A549 (cell line): ENCODE data around the gene XYLT1. TPM values are rescaled to one million over a fixed set of nuclear protein-coding genes. Genes with fewer than 3 reads are reported as not detected.

ENCODE experiments used
- ATAC-seq, 2 experiments: fragments of 200-7000 bp in 1 of 2; fragments of >200 bp in 1 of 2; cut with Nextera tagmentation in 1 of 2; cut with Tn5 transposase in 1 of 2; 3 replicates each; pipeline versions ENCODE4 v1.8.0 to v1.9.1; 2018 to 2020; ENCODE audit warnings: mild to moderate bottlenecking in 1 of 2, moderate library complexity in 1 of 2
- CTCF ChIA-PET: fragments of 300-600 bp; sonication (Branson Sonifier 250); formaldehyde crosslinking; extraction: SDS; loops from one replicate; lab custom pipeline; 2021; ENCODE audit warnings: antibody characterized with exemption, inconsistent platforms; lab: Yijun Ruan, JAX
- POLR2A ChIA-PET: fragments of 350-600 bp; formaldehyde crosslinking; extraction: SDS; loops from one replicate; lab custom pipeline; 2021; ENCODE audit warnings: antibody characterized with exemption, inconsistent platforms; lab: Yijun Ruan, JAX
- DNase-seq, 2 experiments: peaks; one replicate each; pipeline versions ENCODE4 v3.0.0 to v3.0.0-alpha.2; 2011 to 2016; ENCODE audit warnings: low read depth in 1 of 2, low spot score in 1 of 2
- FAIRE-seq: peaks from 2 replicates; lab custom pipeline; 2011; peaks lifted over from hg19 to GRCh38; lab: Jason Lieb, UNC
- H3K27ac ChIP-seq, 2 experiments: fragments of >200 bp; sonication (Bioruptor Twin); formaldehyde crosslinking; 3 replicates each; pipeline ENCODE4 v1.5.1; 2016 to 2017
- H3K4me1 ChIP-seq: fragments of >200 bp; sonication (Bioruptor Twin); formaldehyde crosslinking; 3 replicates; pipeline ENCODE4 v1.6.1; 2016
- H3K4me2 ChIP-seq: fragments of >200 bp; sonication (Bioruptor Twin); formaldehyde crosslinking; 3 replicates; pipeline ENCODE4 v1.6.1; 2016
- H3K4me3 ChIP-seq: fragments of >200 bp; sonication (Bioruptor Twin); formaldehyde crosslinking; 3 replicates; pipeline ENCODE4 v1.5.1; 2016
- H3K9me3 ChIP-seq: fragments of >200 bp; sonication (Bioruptor Twin); formaldehyde crosslinking; 3 replicates; pipeline ENCODE4 v1.6.1; 2016
- BCL3 ChIP-seq: fragments of >200 bp; sonication (Bioruptor Twin); formaldehyde crosslinking; IDR thresholded peaks from 3 replicates; pipeline ENCODE4 v1.6.1; 2016
- BHLHE40 ChIP-seq: IDR thresholded peaks from 2 replicates; pipeline ENCODE4 v1.6.1; 2012; ENCODE audit warnings: low read depth, low read length, inconsistent platforms
- CBX2 ChIP-seq: fragments of 200-600 bp; sonication (generic); IDR thresholded peaks from 2 replicates; pipeline ENCODE4 v1.6.1; 2016; ENCODE audit warnings: low read depth, mild to moderate bottlenecking, borderline replicate concordance
- CHD4 ChIP-seq: fragments of 200-600 bp; sonication (generic); IDR thresholded peaks from 2 replicates; pipeline ENCODE4 v1.6.1; 2016; ENCODE audit warnings: antibody characterized with exemption, mild to moderate bottlenecking, borderline replicate concordance
- E2F6 ChIP-seq: IDR thresholded peaks from 2 replicates; pipeline ENCODE4 v1.6.1; 2012; ENCODE audit warnings: low read depth, borderline replicate concordance
- ELK1 ChIP-seq: fragments of 150-350 bp; IDR thresholded peaks from 2 replicates; pipeline ENCODE4 v1.6.1; 2014; ENCODE audit warnings: low read depth, mild to moderate bottlenecking, low read length
- EP300 ChIP-seq, 2 experiments: fragments of >200 bp; sonication (Bioruptor Twin); formaldehyde crosslinking; IDR thresholded peaks; 2 replicates in 1 of 2; 3 replicates in 1 of 2; pipeline ENCODE4 v1.6.1; 2016 to 2017
- ESRRA ChIP-seq: fragments of 150-350 bp; IDR thresholded peaks from 2 replicates; pipeline ENCODE4 v1.6.1; 2014; ENCODE audit warnings: mild to moderate bottlenecking, low read length, borderline replicate concordance
- HES2 ChIP-seq: fragments of >200 bp; sonication (Bioruptor Twin); formaldehyde crosslinking; IDR thresholded peaks from 2 replicates; pipeline ENCODE4 v1.6.1; 2016
- HOXA7 ChIP-seq: fragments of 250-450 bp; sonication (Bioruptor Pico); IDR thresholded peaks from 2 replicates; pipeline ENCODE4 v1.5.0; 2020; ENCODE audit warnings: mild to moderate bottlenecking, moderate library complexity
- MAX ChIP-seq: IDR thresholded peaks from 2 replicates; pipeline ENCODE4 v1.6.1; 2012
- MAZ ChIP-seq: fragments of 150-350 bp; IDR thresholded peaks from 2 replicates; pipeline ENCODE4 v1.6.1; 2014; ENCODE audit warnings: antibody characterized with exemption, low read depth, low read length, borderline replicate concordance
- MYC ChIP-seq: IDR thresholded peaks from 2 replicates; pipeline ENCODE4 v1.6.1; 2012; ENCODE audit warnings: mild to moderate bottlenecking, inconsistent platforms, low read length, improper control_type of control experiment, borderline replicate concordance
- NFE2L2 ChIP-seq: fragments of 150-350 bp; conservative IDR thresholded peaks from 2 replicates; pipeline ENCODE4 v1.6.1; 2014; ENCODE audit warnings: low read length
- NPAS2 ChIP-seq: fragments of 250-450 bp; sonication (Bioruptor Pico); IDR thresholded peaks from 2 replicates; pipeline ENCODE4 v1.8.0; 2022; ENCODE audit warnings: mild to moderate bottlenecking, moderate library complexity, borderline replicate concordance
- PBX3 ChIP-seq: IDR thresholded peaks from 2 replicates; pipeline ENCODE4 v1.6.1; 2012
- RAD21 ChIP-seq, 2 experiments: fragments of >200 bp in 1 of 2; sonication (Bioruptor Twin) in 1 of 2; formaldehyde crosslinking in 1 of 2; IDR thresholded peaks in 1 of 2; conservative IDR thresholded peaks in 1 of 2; 2 replicates in 1 of 2; 3 replicates in 1 of 2; pipeline ENCODE4 v1.6.1; 2012 to 2018; ENCODE audit warnings: inconsistent platforms in 1 of 2
- RFX5 ChIP-seq: fragments of 450-650 bp; IDR thresholded peaks from 2 replicates; pipeline ENCODE4 v1.7.1; 2014; ENCODE audit warnings: antibody characterized with exemption, mild to moderate bottlenecking, moderate library complexity
- SMC3 ChIP-seq: fragments of >200 bp; sonication (Bioruptor Twin); formaldehyde crosslinking; IDR thresholded peaks from 3 replicates; pipeline ENCODE4 v1.6.1; 2018; ENCODE audit warnings: inconsistent platforms
- SREBF2 ChIP-seq: fragments of 450-650 bp; IDR thresholded peaks from 2 replicates; pipeline ENCODE4 v1.6.1; 2014; ENCODE audit warnings: mild to moderate bottlenecking, moderate library complexity
- TFCP2L1 ChIP-seq: fragments of 250-450 bp; sonication (Bioruptor Pico); IDR thresholded peaks from 2 replicates; pipeline ENCODE4 v1.5.0; 2021; ENCODE audit warnings: mild to moderate bottlenecking
- TP53 ChIP-seq: fragments of 250-450 bp; sonication (Bioruptor Pico); IDR thresholded peaks from 2 replicates; pipeline ENCODE4 v1.5.0; 2021; ENCODE audit warnings: mild to moderate bottlenecking, moderate library complexity
- USF2 ChIP-seq: fragments of 450-650 bp; IDR thresholded peaks from 2 replicates; pipeline ENCODE4 v1.6.1; 2014; ENCODE audit warnings: antibody characterized with exemption
- ZFP36 ChIP-seq: fragments of 450-650 bp; IDR thresholded peaks from 2 replicates; pipeline ENCODE4 v1.6.1; 2014; ENCODE audit warnings: borderline replicate concordance; ENCODE audit not compliant: partially characterized antibody
- ZSCAN20 ChIP-seq: fragments of 250-450 bp; sonication (Bioruptor Pico); IDR thresholded peaks from 2 replicates; pipeline ENCODE4 v1.8.0; 2022; ENCODE audit warnings: mild to moderate bottlenecking, moderate library complexity
- WGBS: methylation state at CpG from one replicate; pipeline ENCODE4 v1.1.6; 2017; ENCODE audit errors: missing lambda C conversion rate; 5-methylcytosine and 5-hydroxymethylcytosine counted together
- polyA plus RNA-seq, 4 experiments: library from polyadenylated mRNA; depleted of rRNA in 3 of 4; stranded (reverse); fragments of >200 nt; fragmentation: RNase III in 1 of 4; extraction: RNeasy Plus Mini Kit Qiagen cat#74134 plus additional on column Dnase treatment in 1 of 4; gene quantifications; 2 replicates in 3 of 4; 3 replicates in 1 of 4; pipeline ENCODE4 v1.2.3, GENCODE V29; 2011 to 2017

The XYLT1 gene
- polyA plus RNA-seq, 2 of the 4 experiments (the other 2 are of a cell fraction) = 0.78 to 0.88 TPM

GRCh38 chr16:17439580-17439979 is 31.2 kb downstream of the XYLT1 start:
- WGBS = 3% methylated on average over 3 of the region's 3 CpGs
- ATAC-seq = no peak
- no peak for TF ChIP-seq E2F6
- TF ChIP-seq MAZ = no peak
- no peak for TF ChIP-seq RFX5
- no peak for TF ChIP-seq NFE2L2
- TF ChIP-seq PBX3 = no peak
- TF ChIP-seq HES2 = no peak
- TF ChIP-seq ZFP36 = no peak
- no peak for TF ChIP-seq TFCP2L1
- TF ChIP-seq USF2 = no peak
- no peak for TF ChIP-seq BCL3
- TF ChIP-seq NPAS2 (CRISPR knock-in tag) = no peak
- no peak for TF ChIP-seq SREBF2
- TF ChIP-seq BHLHE40 = no peak
- no peak for TF ChIP-seq SMC3
- no peak for TF ChIP-seq ZSCAN20 (CRISPR knock-in tag)
- TF ChIP-seq TP53 (CRISPR knock-in tag) = no peak
- no peak for TF ChIP-seq EP300 (IDR thresholded peaks at IDR 0.05)
- TF ChIP-seq CHD4 = no peak
- no peak for TF ChIP-seq ESRRA
- no peak for TF ChIP-seq RAD21 (conservative IDR thresholded peaks at IDR 0.05 in 1 of 2, IDR thresholded peaks at IDR 0.05 in 1 of 2)
- Histone ChIP-seq H3K4me2 (no peak overlapping the region), H3K27ac (no peak overlapping the region), H3K4me1 (no peaks in the 10 kb centered on the region), H3K9me3 (0 out of 3 replicates have a peak, but pooled peaks cover 4% of the 10 kb centered on the region), H3K4me3 (no peak overlapping the region)
- no peak for DNase-seq
- ChIA-PET CTCF (no interaction called here), POLR2A (no interaction called here)
- FAIRE-seq = no peak

- no peak overlapping the region for H3K4me3 ChIP-seq
- no peak for ATAC-seq
- CTCF ChIA-PET = no interaction called here
- no peak overlapping the region for H3K27ac ChIP-seq
- WGBS = 63% methylated on average over 5 of the region's 5 CpGs
- TF ChIP-seq HOXA7 = no peak
- TF ChIP-seq TP53 (CRISPR knock-in tag) = no peak
- TF ChIP-seq MAX = no peak
- no peak for TF ChIP-seq ELK1
- no peak for TF ChIP-seq MAZ
- no peak for TF ChIP-seq MYC
- no peak for TF ChIP-seq CBX2
- TF ChIP-seq, all 56 proteins: peak for 0
- FAIRE-seq = no peak
- Histone ChIP-seq H3K9me3 (0 out of 3 replicates have a peak, but pooled peaks cover 4% of the 10 kb centered on the region), H3K4me1 (no peaks in the 10 kb centered on the region), H3K4me2 (no peak overlapping the region)
- POLR2A ChIA-PET = no interaction called here
- DNase-seq = no peak
These were observed 32.8 kb downstream of the XYLT1 start for GRCh38 chr16:17437981-17438380.
